CD4-positive, alpha-beta memory T cell (primary cell): ENCODE results near the gene OBSCN. TPM values are rescaled to one million over a fixed set of nuclear protein-coding genes. Genes with fewer than 3 reads are reported as not detected.

ENCODE experiments used
- CTCF ChIA-PET: fragments of 350-600 bp; sonication (Branson Sonifier 250); formaldehyde crosslinking; loops from one replicate; lab custom pipeline; 2021; ENCODE audit warnings: inconsistent platforms; ENCODE audit not compliant: partially characterized antibody; lab: Charles Lee
- POLR2A ChIA-PET: fragments of 350-600 bp; sonication (Branson Sonifier 250); formaldehyde crosslinking; loops from one replicate; lab custom pipeline; 2021; ENCODE audit not compliant: partially characterized antibody; lab: Charles Lee
- DNase-seq, 5 donors: peaks; one replicate each; pipeline versions ENCODE4 v3.0.0 to v3.0.0-alpha.2; 2020 to 2022; ENCODE audit warnings: mixed read lengths in 1 of 5
- H3K27ac ChIP-seq: one replicate; pipeline ENCODE4 v1.7.0; 2013; ENCODE audit warnings: low read depth, low read length
- H3K27me3 ChIP-seq: 2 replicates; pipeline ENCODE4 v1.7.0; 2013; ENCODE audit warnings: mild to moderate bottlenecking, low read length, moderate library complexity; ENCODE audit not compliant: insufficient read depth
- H3K36me3 ChIP-seq: 2 replicates; pipeline ENCODE4 v1.7.0; 2013; ENCODE audit warnings: mild to moderate bottlenecking, low read length, moderate library complexity; ENCODE audit not compliant: insufficient read depth
- H3K4me1 ChIP-seq: 2 replicates; pipeline ENCODE4 v1.7.0; 2013; ENCODE audit warnings: mild to moderate bottlenecking, low read length, moderate library complexity; ENCODE audit not compliant: insufficient read depth
- H3K4me3 ChIP-seq, 2 donors: one replicate each; pipeline ENCODE4 v1.7.0; 2013; ENCODE audit warnings: low read length in 2 of 2, mild to moderate bottlenecking in 1 of 2
- H3K9me3 ChIP-seq, 2 donors: one replicate each; pipeline ENCODE4 v1.7.0; 2013; ENCODE audit warnings: low read length in 2 of 2, control low read depth in 1 of 2; ENCODE audit not compliant: control insufficient read depth in 1 of 2
- H3K27ac Mint-ChIP-seq, 7 donors: one replicate each; pipeline ENCODE4 v1.8.0; 2020 to 2021; ENCODE audit warnings: mixed read lengths in 7 of 7, mild to moderate bottlenecking in 6 of 7, inconsistent platforms in 3 of 7, moderate library complexity in 3 of 7
- H3K27me3 Mint-ChIP-seq, 2 donors: one replicate each; pipeline ENCODE4 v1.8.0; 2020 to 2021; ENCODE audit warnings: mixed read lengths in 2 of 2
- H3K36me3 Mint-ChIP-seq, 2 donors: one replicate each; pipeline ENCODE4 v1.8.0; 2020 to 2021; ENCODE audit warnings: mixed read lengths in 2 of 2, inconsistent platforms in 1 of 2, mild to moderate bottlenecking in 1 of 2
- H3K4me1 Mint-ChIP-seq, 4 donors: one replicate each; pipeline ENCODE4 v1.8.0; 2020 to 2021; ENCODE audit warnings: mixed read lengths in 4 of 4, mild to moderate bottlenecking in 1 of 4
- H3K4me3 Mint-ChIP-seq, 8 donors: one replicate each; pipeline ENCODE4 v1.8.0; 2020 to 2021; ENCODE audit warnings: mixed read lengths in 8 of 8, mild to moderate bottlenecking in 7 of 8, moderate library complexity in 6 of 8, inconsistent platforms in 3 of 8
- H3K9me3 Mint-ChIP-seq, 8 donors: one replicate each; pipeline ENCODE4 v1.8.0; 2020 to 2021; ENCODE audit warnings: mixed read lengths in 8 of 8, mild to moderate bottlenecking in 5 of 8, inconsistent platforms in 3 of 8, moderate library complexity in 1 of 8
- intact Hi-C: fragments of 100-400 bp; cut with micrococcal nuclease; formaldehyde crosslinking; loops from one replicate; pipeline ENCODE4 v1.15.1; 2023
- polyA plus RNA-seq, 2 donors: library from polyadenylated mRNA; unstranded; fragments of 300-500 nt; fragmentation: Illumina TruSeq; gene quantifications; one replicate each; pipeline ENCODE4 v1.2.3, GENCODE V29; 2021
- total RNA-seq, 2 experiments: library from RNA; stranded (reverse); gene quantifications; one replicate each; pipeline ENCODE4 v1.2.3, GENCODE V29; 2021

The OBSCN gene
- total and polyA plus RNA-seq, 4 experiments from 2014 or later, result 0.19 to 91.4 (median 39.8) TPM

GRCh38 chr1:228310162-228310792 is 102.4 kb downstream of the OBSCN start:
- no peak for DNase-seq
- Mint-ChIP-seq H3K36me3 (peaks cover 7 to 11% of the 10 kb centered on the region in 2 donors), H3K9me3 (peaks cover 0 to 10% (median 4%) of the 10 kb centered on the region in 8 donors), H3K4me1 (peaks cover 0 to 2% (median 0%) of the 10 kb centered on the region in 4 donors), H3K27me3 (no peaks in the 10 kb centered on the region), H3K27ac (no peak overlapping the region), H3K4me3 (no peak overlapping the region)
- no peak overlapping the region for H3K4me3 ChIP-seq
- POLR2A ChIA-PET, result no interaction called here
- CTCF ChIA-PET, result no interaction called here
- H3K9me3 ChIP-seq, result peaks cover 0 to 7% of the 10 kb centered on the region in 2 donors
- H3K36me3 ChIP-seq, result no peaks in the 10 kb centered on the region
- H3K27ac ChIP-seq, result no peak overlapping the region
- intact Hi-C loops, result no loop called here
- H3K27me3 ChIP-seq, result no peaks in the 10 kb centered on the region
- H3K4me1 ChIP-seq, result no peaks in the 10 kb centered on the region

- CTCF ChIA-PET, result no interaction called here
- no peak for DNase-seq
- H3K4me1 Mint-ChIP-seq, result no peaks in the 10 kb centered on the region
- no peaks in the 10 kb centered on the region for H3K27me3 Mint-ChIP-seq
- H3K9me3 ChIP-seq, result peaks cover 0 to 7% of the 10 kb centered on the region in 2 donors
- H3K27ac Mint-ChIP-seq, result no peak overlapping the region
- no peaks in the 10 kb centered on the region for H3K36me3 ChIP-seq
- no peaks in the 10 kb centered on the region for H3K4me1 ChIP-seq
- no peak overlapping the region for H3K4me3 Mint-ChIP-seq
- intact Hi-C loops, result no loop called here
- no peak overlapping the region for H3K4me3 ChIP-seq
- no peaks in the 10 kb centered on the region for H3K27me3 ChIP-seq
- H3K36me3 Mint-ChIP-seq, result peaks cover 7 to 11% of the 10 kb centered on the region in 2 donors
- POLR2A ChIA-PET, result no interaction called here
- peaks cover 0 to 10% (median 3%) of the 10 kb centered on the region in 8 donors for H3K9me3 Mint-ChIP-seq
- H3K27ac ChIP-seq, result no peak overlapping the region
Observed at GRCh38 chr1:228311091-228311490, 103.2 kb downstream of the OBSCN start.

GRCh38 chr1:228312136-228312764 is 104.4 kb downstream of the OBSCN start:
- DNase-seq, result no peak
- H3K4me3 Mint-ChIP-seq, result no peak overlapping the region
- H3K9me3 Mint-ChIP-seq, result peaks cover 0 to 10% (median 3%) of the 10 kb centered on the region in 8 donors
- Histone ChIP-seq H3K27ac (no peak overlapping the region), H3K36me3 (no peaks in the 10 kb centered on the region), H3K9me3 (peaks cover 0 to 7% of the 10 kb centered on the region in 2 donors), H3K4me3 (no peak overlapping the region), H3K27me3 (no peaks in the 10 kb centered on the region), H3K4me1 (no peaks in the 10 kb centered on the region)
- H3K27ac Mint-ChIP-seq, result no peak overlapping the region
- peaks cover 7 to 11% of the 10 kb centered on the region in 2 donors for H3K36me3 Mint-ChIP-seq
- CTCF ChIA-PET, result no interaction called here
- POLR2A ChIA-PET, result no interaction called here
- no peaks in the 10 kb centered on the region for H3K27me3 Mint-ChIP-seq
- intact Hi-C loops, result no loop called here
- H3K4me1 Mint-ChIP-seq, result no peaks in the 10 kb centered on the region

GRCh38 chr1:228313536-228314277 is 105.9 kb downstream of the OBSCN start:
- no peaks in the 10 kb centered on the region for H3K27me3 Mint-ChIP-seq
- Histone ChIP-seq H3K27me3 (no peaks in the 10 kb centered on the region), H3K36me3 (no peaks in the 10 kb centered on the region), H3K9me3 (peaks cover 0 to 7% of the 10 kb centered on the region in 2 donors), H3K4me1 (no peaks in the 10 kb centered on the region), H3K4me3 (no peak overlapping the region), H3K27ac (no peak overlapping the region)
- no peak overlapping the region for H3K4me3 Mint-ChIP-seq
- DNase-seq, result no peak
- ChIA-PET CTCF (no interaction called here), POLR2A (no interaction called here)
- H3K9me3 Mint-ChIP-seq, result peaks cover 0 to 10% (median 3%) of the 10 kb centered on the region in 8 donors
- intact Hi-C loops, result no loop called here
- no peak overlapping the region for H3K27ac Mint-ChIP-seq
- H3K4me1 Mint-ChIP-seq, result no peaks in the 10 kb centered on the region
- peaks cover 10 to 11% of the 10 kb centered on the region in 2 donors for H3K36me3 Mint-ChIP-seq

- intact Hi-C loops, result no loop called here
- no peaks in the 10 kb centered on the region for H3K4me1 Mint-ChIP-seq
- ChIA-PET CTCF (no interaction called here), POLR2A (no interaction called here)
- no peak overlapping the region for H3K27ac Mint-ChIP-seq
- peaks cover 10 to 11% of the 10 kb centered on the region in 2 donors for H3K36me3 Mint-ChIP-seq
- no peak overlapping the region for H3K27ac ChIP-seq
- H3K36me3 ChIP-seq, result no peaks in the 10 kb centered on the region
- H3K4me3 ChIP-seq, result no peak overlapping the region
- no peak for DNase-seq
- H3K27me3 ChIP-seq, result no peaks in the 10 kb centered on the region
- no peak overlapping the region for H3K4me3 Mint-ChIP-seq
- peaks cover 0 to 7% of the 10 kb centered on the region in 2 donors for H3K9me3 ChIP-seq
- no peaks in the 10 kb centered on the region for H3K4me1 ChIP-seq
- H3K9me3 Mint-ChIP-seq, result peaks cover 0 to 10% (median 3%) of the 10 kb centered on the region in 8 donors
- no peaks in the 10 kb centered on the region for H3K27me3 Mint-ChIP-seq
Observed at GRCh38 chr1:228314315-228314657, 106.4 kb downstream of the OBSCN start.

DNA sequence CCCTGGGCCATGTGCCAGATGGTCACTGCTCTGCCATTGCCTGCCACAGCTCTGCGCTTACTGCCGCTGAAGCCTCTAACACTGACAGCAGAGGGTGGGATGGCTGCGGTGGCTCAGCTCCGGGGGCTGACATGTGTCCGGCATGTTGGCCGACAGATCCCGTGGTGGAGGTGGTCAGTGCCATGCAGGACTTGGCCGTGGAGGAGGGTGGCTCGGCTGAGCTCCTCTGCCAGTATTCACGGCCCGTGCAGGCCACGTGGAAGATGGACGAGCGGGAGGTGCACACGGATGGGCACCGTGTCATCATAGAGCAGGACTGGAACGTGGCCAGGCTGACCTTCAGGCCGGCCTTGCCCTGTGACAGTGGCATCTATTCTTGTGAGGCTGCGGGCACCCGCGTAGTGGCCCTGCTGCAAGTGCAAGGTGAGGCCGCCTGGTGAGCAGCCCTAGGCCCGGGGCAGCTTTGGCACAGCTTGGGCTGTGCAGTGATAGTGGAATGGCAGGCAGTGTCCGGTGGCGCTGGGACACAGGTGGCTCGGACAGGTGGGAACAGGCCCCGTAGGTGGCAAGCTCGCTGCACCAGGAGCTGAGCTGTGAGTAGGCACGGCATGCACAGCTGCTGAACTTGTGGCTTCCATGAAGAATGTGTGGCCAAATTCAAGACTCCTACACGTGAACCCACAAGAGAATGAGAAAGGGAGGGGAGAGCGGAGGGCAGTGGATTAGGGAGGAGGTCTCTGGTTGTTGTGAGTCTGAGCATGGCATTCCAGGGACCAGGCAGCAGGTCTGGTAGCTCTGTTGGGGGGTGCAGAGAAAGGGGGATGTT is 107.0 kb downstream of the OBSCN start:
- ChIA-PET CTCF (no interaction called here), POLR2A (no interaction called here)
- intact Hi-C loops, result no loop called here
- no peak for DNase-seq
- Histone ChIP-seq H3K27me3 (no peaks in the 10 kb centered on the region), H3K27ac (no peak overlapping the region), H3K36me3 (peaks cover 4% of the 10 kb centered on the region), H3K4me3 (no peak overlapping the region), H3K9me3 (peaks cover 0 to 7% of the 10 kb centered on the region in 2 donors), H3K4me1 (no peaks in the 10 kb centered on the region)
- no peaks in the 10 kb centered on the region for H3K4me1 Mint-ChIP-seq
- peaks cover 0 to 10% (median 3%) of the 10 kb centered on the region in 8 donors for H3K9me3 Mint-ChIP-seq
- no peaks in the 10 kb centered on the region for H3K27me3 Mint-ChIP-seq
- H3K27ac Mint-ChIP-seq, result peak overlapping the region in 1 of 7 donors; percentile 50
- peak overlapping the region in 1 of 8 donors; percentile 24 for H3K4me3 Mint-ChIP-seq
- peaks cover 10 to 11% of the 10 kb centered on the region in 2 donors for H3K36me3 Mint-ChIP-seq
